Small intestine (tissue), 7 donors: ENCODE measurements around the gene LRCH1. TPM values are rescaled to one million over a fixed set of nuclear protein-coding genes. Genes with fewer than 3 reads are reported as not detected.

Experiments used
- DNase-seq, 2 donors: peaks; one replicate each; pipeline versions ENCODE4 v3.0.0 to v3.0.0-alpha.2; 2013
- FAIRE-seq: peaks from 2 replicates; lab custom pipeline; 2012; peaks lifted over from hg19 to GRCh38; lab: Jason Lieb, UNC
- H3K27ac ChIP-seq, 3 donors: one replicate each; pipeline ENCODE4 v1.5.1; 2013; ENCODE audit warnings: low read length in 2 of 3, mild to moderate bottlenecking in 2 of 3, control low read depth in 1 of 3, inconsistent platforms in 1 of 3, low read depth in 1 of 3, moderate library complexity in 1 of 3
- H3K27me3 ChIP-seq, 3 donors: one replicate each; pipeline ENCODE4 v1.6.1; 2013; ENCODE audit warnings: low read length in 3 of 3, inconsistent platforms in 1 of 3; ENCODE audit not compliant: control insufficient read depth in 3 of 3, insufficient read depth in 3 of 3
- H3K36me3 ChIP-seq, 3 donors: one replicate each; pipeline ENCODE4 v1.6.1; 2013; ENCODE audit warnings: low read length in 3 of 3, inconsistent platforms in 1 of 3, low read depth in 1 of 3, mild to moderate bottlenecking in 1 of 3, moderate library complexity in 1 of 3; ENCODE audit not compliant: control insufficient read depth in 3 of 3, insufficient read depth in 2 of 3
- H3K4me1 ChIP-seq, 3 donors: one replicate each; pipeline ENCODE4 v1.6.1; 2013; ENCODE audit warnings: low read length in 2 of 3, inconsistent platforms in 1 of 3, low read depth in 1 of 3, mild to moderate bottlenecking in 1 of 3, moderate library complexity in 1 of 3; ENCODE audit not compliant: control insufficient read depth in 3 of 3, insufficient read depth in 2 of 3
- H3K4me3 ChIP-seq, 3 donors: one replicate each; pipeline ENCODE4 v1.5.1; 2013; ENCODE audit warnings: low read length in 3 of 3, control low read depth in 1 of 3, inconsistent platforms in 1 of 3, low read depth in 1 of 3, mild to moderate bottlenecking in 1 of 3, moderate library complexity in 1 of 3
- H3K9me3 ChIP-seq, 2 donors: one replicate each; pipeline ENCODE4 v1.6.1; 2013; ENCODE audit warnings: low read depth in 1 of 2, low read length in 1 of 2; ENCODE audit not compliant: control insufficient read depth in 2 of 2, insufficient read depth in 1 of 2
- WGBS, 3 donors: extraction: QIAGEN DNeasy Blood & Tissue Kit; methylation state at CpG; one replicate each; pipeline ENCODE4 v1.1.7; 2013; 5-methylcytosine and 5-hydroxymethylcytosine counted together
- polyA plus RNA-seq, 4 donors: library from polyadenylated mRNA; stranded (reverse) in 3 of 4; unstranded in 1 of 4; fragments of 200-250 nt in 3 of 4; fragments of 120-200 nt in 1 of 4; gene quantifications; one replicate each; pipeline versions ENCODE4 v1.2.1 to v1.2.3, GENCODE V29; 2013
- donor health status: healthy with polysubstance abuse.
- donor health status: control.
- donor health status: control.
- donor health status: Bipolar disorder and iron deficiency.
- donor health status: healthy.

Gene LRCH1
- polyA plus RNA-seq, 4 donors, result 6.9 to 10.9 (median 7.0) TPM

DNA sequence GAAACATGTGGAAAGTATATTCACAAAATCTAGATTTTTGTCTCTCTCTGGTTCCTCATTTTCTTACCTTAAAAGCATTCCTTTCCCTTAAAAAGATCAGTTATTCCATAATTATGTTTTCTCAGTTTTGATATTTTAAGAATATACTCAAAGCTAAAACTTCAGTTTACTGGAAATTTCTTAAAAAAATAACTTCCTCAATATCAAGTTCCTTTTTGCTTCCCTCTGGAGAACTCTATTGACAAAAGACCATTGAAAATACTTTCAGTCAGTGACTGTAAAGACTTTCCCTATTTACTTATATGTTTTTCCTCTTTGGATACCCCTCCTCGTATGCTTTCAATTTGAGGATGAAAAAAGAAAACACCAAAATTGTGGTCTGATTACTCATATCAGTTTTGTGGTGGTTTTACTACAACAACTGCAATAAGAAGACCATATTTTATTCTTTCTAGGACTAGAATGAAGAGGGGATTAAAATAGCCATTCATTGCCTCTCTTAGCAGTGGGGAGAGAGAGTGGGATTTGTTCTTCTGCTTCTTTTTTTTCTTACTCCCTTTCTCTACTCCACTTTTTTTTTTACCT, 130.8 kb downstream of the LRCH1 start:
- no peaks in the 10 kb centered on the region for H3K27me3 ChIP-seq
- peaks cover 2 to 37% (median 25%) of the 10 kb centered on the region in 3 donors for H3K4me1 ChIP-seq
- no peaks in the 10 kb centered on the region for H3K9me3 ChIP-seq
- no peak for DNase-seq
- H3K4me3 ChIP-seq, result no peak overlapping the region
- WGBS, 3 donors, result 65 to 68% (median 65%) methylated on average over 1 of the region's 1 CpG
- peak overlapping the region in 1 of 3 donors; percentile 61 for H3K27ac ChIP-seq
- no peak for FAIRE-seq
- peaks cover 0 to 7% (median 0%) of the 10 kb centered on the region in 3 donors for H3K36me3 ChIP-seq

DNA sequence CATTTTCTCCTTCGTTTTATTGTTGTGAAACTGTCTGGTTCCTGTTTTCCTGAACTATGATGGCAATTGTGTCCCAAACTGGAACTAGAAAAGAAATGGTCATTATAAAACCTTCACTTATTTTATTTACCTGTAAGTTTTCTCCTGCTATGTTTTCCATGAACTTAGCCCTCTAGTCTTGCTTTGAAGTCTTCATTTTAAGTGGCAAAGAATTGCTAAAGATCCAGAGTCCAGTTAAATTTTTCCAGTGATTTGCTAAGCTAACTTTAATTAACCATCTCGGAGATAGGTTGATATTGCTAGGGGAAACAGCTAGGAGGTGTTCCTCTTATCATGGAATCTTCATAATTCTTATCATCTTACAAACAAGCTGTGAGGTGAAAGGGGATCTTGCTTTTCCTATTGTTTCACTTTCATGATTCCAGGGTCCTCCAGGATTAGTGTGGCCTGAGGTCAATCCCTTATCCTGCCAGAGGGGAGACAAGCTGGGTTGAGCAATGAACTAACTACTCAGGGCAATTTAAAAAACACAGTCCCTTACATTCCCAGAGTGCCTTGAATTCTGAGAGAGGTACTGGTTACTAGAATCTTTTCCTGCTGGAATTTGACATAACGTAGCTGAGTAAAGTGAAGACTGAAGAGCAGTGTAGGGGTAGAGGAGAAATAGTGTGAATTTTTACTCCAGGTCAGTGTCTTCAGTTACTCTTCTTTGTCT, 131.5 kb downstream of the LRCH1 start:
- Histone ChIP-seq H3K27ac (peak overlapping the region in 2 of 3 donors; percentile 39 to 61), H3K27me3 (no peaks in the 10 kb centered on the region), H3K9me3 (no peaks in the 10 kb centered on the region), H3K4me1 (peaks cover 2 to 35% (median 22%) of the 10 kb centered on the region in 3 donors), H3K36me3 (peaks cover 0 to 7% (median 0%) of the 10 kb centered on the region in 3 donors), H3K4me3 (no peak overlapping the region)
- WGBS, 3 donors, result 27 to 56% (median 48%) methylated on average over 3 of the region's 3 CpGs
- no peak for FAIRE-seq
- peak; percentile 10 to 63 for DNase-seq

DNA sequence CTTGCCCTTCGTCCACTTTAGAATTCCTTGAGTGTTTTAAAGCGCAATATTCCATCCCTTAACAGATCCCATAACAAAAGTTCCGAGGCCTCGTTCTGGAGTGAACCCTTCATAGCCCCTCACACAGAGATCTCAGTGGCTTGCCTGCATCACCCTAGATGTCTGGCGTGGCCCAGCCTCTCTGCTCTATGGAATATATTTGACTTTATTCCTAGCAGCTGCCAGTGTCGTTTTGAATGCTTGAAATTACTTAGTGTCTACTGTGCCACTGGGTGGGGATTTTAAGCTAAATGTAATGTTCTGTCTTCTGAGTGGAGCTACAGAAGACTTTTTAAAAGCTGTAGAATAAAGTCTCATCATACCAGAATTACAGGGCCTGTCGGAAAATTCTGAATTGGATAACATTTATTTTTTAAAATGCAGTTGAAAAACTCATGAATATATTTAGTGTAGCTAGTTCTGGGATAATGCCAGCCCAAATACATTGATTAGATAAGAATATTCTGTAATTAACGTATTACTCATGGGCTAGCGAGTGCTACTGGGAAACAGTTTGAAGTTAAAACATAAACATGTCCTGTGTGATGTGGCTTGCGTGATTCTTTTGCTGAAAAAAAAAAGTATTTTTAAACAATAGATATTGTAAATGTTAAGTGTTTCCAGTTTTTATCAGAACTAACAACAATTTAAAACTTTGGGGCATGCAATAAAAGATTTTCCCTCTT, 132.2 kb downstream of the LRCH1 start:
- 55 to 74% (median 65%) methylated on average over 10 of the region's 10 CpGs for WGBS, 3 donors
- peaks cover 0 to 7% (median 0%) of the 10 kb centered on the region in 3 donors for H3K36me3 ChIP-seq
- FAIRE-seq (no peak), DNase-seq (no peak)
- no peaks in the 10 kb centered on the region for H3K9me3 ChIP-seq
- peaks cover 0 to 28% (median 17%) of the 10 kb centered on the region in 3 donors for H3K4me1 ChIP-seq
- H3K4me3 ChIP-seq, result no peak overlapping the region
- no peaks in the 10 kb centered on the region for H3K27me3 ChIP-seq
- peak overlapping the region in 2 of 3 donors; percentile 39 to 61 for H3K27ac ChIP-seq

DNA sequence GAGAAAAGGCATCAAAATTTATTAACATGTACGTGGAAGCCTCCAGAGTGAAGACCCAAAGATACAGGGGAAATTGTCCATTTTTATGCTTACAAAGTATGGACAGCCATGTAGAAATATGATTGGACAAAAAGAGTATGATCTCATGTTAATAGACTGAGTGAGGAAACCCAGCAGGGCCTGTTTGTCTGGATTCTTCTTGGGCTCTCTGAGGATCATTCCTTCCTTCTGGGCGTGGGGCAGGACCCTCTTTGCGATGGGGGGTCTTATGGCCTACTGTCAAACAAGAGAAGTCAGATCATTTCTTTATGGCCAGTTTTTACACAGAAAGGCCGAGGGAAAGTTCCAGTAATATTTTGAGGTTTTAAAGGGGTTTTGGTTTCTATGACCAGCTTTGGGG, 133.2 kb downstream of the LRCH1 start:
- Histone ChIP-seq H3K4me1 (peaks cover 0 to 32% (median 12%) of the 10 kb centered on the region in 3 donors), H3K27me3 (no peaks in the 10 kb centered on the region), H3K4me3 (no peak overlapping the region), H3K27ac (no peak overlapping the region), H3K9me3 (no peaks in the 10 kb centered on the region), H3K36me3 (peaks cover 0 to 7% (median 0%) of the 10 kb centered on the region in 3 donors)
- DNase-seq (no peak), FAIRE-seq (no peak)
- WGBS, 3 donors, result 79 to 92% (median 88%) methylated on average over 4 of the region's 4 CpGs

DNA sequence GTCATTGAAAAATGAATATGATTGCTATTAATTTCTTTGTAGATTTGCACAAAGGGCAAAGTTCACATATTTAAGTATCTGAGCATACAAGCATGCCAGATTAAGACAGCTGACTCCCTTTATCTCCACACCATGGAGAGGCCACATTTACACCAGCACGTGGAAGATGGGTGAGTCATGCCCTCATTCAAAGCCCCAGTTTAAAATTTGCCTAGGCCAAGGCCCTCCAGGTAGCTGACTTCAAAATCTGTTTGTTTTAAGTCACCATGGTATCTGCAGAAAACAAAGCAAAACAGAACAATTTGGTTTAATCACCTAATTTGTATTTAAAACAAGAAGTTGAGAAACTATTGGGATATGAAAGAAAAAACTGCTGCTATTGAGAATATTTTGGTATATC, 134.8 kb downstream of the LRCH1 start:
- WGBS, 3 donors, result 0 to 5% (median 5%) methylated on average over 1 of the region's 1 CpG
- Histone ChIP-seq H3K27me3 (no peaks in the 10 kb centered on the region), H3K27ac (no peak overlapping the region), H3K4me3 (no peak overlapping the region), H3K36me3 (no peaks in the 10 kb centered on the region), H3K4me1 (peaks cover 0 to 42% (median 12%) of the 10 kb centered on the region in 3 donors), H3K9me3 (no peaks in the 10 kb centered on the region)
- DNase-seq (peak; percentile 70 to 80), FAIRE-seq (no peak)

DNA sequence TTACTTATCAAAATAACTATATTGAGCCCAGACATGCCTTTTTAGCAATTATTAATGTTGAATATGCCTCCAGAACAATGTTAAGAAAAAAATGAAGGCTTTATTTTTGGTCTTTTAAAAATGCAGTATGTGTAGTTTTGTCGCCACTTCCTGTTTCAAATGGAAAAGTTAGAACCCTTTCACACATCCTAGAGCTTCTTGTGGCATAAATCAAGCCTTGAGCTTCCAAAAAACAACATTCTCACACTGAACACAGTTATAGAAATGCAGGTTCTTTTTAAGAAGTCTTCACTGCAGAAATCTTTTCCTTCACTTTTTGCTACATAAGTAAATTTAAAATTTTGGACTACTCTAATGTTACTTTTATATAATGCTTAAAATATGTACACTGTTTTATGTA, 135.3 kb downstream of the LRCH1 start:
- FAIRE-seq (no peak), DNase-seq (no peak)
- H3K4me3 ChIP-seq, result no peak overlapping the region
- H3K4me1 ChIP-seq, result peaks cover 0 to 47% (median 12%) of the 10 kb centered on the region in 3 donors
- H3K27me3 ChIP-seq, result no peaks in the 10 kb centered on the region
- 82 to 94% (median 89%) methylated on average over 1 of the region's 1 CpG for WGBS, 3 donors
- no peaks in the 10 kb centered on the region for H3K36me3 ChIP-seq
- H3K9me3 ChIP-seq, result no peaks in the 10 kb centered on the region
- no peak overlapping the region for H3K27ac ChIP-seq

DNA sequence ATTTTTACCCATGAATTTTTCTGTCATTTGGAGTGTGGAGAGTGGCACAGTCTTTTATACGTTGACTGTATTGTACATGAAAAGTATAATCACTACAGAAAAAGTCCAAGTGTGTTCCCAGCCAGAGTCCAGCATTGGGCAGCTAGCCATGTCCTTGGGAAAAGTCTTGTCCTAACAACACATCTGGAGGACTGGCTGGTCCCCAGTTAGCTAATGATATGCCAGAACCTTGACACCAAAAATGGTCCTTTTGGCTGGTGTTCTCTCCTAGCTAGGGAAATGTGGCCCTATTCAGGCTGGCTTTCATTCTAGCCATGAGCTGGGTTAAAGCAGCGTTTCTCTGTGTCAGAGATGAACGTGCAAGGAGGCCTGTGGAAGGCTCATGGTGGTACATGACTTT, 145.0 kb downstream of the LRCH1 start:
- no peak overlapping the region for H3K4me3 ChIP-seq
- peaks cover 0 to 3% (median 0%) of the 10 kb centered on the region in 3 donors for H3K4me1 ChIP-seq
- peaks cover 11 to 23% (median 15%) of the 10 kb centered on the region in 3 donors for H3K36me3 ChIP-seq
- no peaks in the 10 kb centered on the region for H3K9me3 ChIP-seq
- WGBS, 3 donors, result 79 to 93% (median 91%) methylated on average over 3 of the region's 3 CpGs
- no peak for DNase-seq
- no peaks in the 10 kb centered on the region for H3K27me3 ChIP-seq
- no peak overlapping the region for H3K27ac ChIP-seq
- FAIRE-seq, result no peak

DNA sequence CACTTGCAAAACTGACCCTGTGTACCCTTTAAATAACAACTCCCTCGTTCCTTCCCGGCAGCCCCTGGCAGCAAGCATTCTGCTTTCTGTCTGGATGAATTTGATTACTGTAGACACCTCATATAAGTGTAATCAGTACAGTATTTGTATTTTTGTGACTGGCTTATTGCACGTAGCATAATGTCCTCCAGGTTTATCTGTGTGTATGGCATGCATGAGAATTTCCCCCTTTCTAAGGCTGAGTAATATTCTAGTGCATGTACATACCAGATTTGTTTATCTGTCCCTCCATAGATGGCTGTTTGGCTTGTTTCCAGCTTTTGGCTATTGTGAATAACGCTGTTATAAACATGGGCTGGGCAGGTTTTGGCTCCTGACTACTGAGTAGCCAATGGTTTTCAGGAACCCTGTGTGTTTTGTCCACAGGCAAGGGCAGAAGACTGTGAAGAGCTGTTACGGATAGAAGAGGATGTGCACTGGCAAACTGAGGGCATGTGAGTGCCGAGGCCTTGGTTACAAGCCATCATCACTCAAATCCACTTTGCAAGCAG, 146.0 kb downstream of the LRCH1 start:
- H3K4me3 ChIP-seq, result no peak overlapping the region
- H3K27me3 ChIP-seq, result no peaks in the 10 kb centered on the region
- no peaks in the 10 kb centered on the region for H3K9me3 ChIP-seq
- 69 to 78% (median 76%) methylated on average over 6 of the region's 6 CpGs for WGBS, 3 donors
- no peak overlapping the region for H3K27ac ChIP-seq
- DNase-seq, result no peak
- H3K36me3 ChIP-seq, result peaks cover 11 to 23% (median 15%) of the 10 kb centered on the region in 3 donors
- H3K4me1 ChIP-seq, result no peaks in the 10 kb centered on the region
- FAIRE-seq, result no peak
